Measurements from ENCODE around the gene ARHGEF37. TPM values are rescaled to one million over a fixed set of nuclear protein-coding genes. Genes with fewer than 3 reads are reported as not detected.

The ARHGEF37 gene
- total and polyA plus RNA-seq, 2 of the 8 experiments (the other 6 are each of a cell fraction or from before 2014, with no cell fraction given), result 0.21 to 0.48 TPM

DNA sequence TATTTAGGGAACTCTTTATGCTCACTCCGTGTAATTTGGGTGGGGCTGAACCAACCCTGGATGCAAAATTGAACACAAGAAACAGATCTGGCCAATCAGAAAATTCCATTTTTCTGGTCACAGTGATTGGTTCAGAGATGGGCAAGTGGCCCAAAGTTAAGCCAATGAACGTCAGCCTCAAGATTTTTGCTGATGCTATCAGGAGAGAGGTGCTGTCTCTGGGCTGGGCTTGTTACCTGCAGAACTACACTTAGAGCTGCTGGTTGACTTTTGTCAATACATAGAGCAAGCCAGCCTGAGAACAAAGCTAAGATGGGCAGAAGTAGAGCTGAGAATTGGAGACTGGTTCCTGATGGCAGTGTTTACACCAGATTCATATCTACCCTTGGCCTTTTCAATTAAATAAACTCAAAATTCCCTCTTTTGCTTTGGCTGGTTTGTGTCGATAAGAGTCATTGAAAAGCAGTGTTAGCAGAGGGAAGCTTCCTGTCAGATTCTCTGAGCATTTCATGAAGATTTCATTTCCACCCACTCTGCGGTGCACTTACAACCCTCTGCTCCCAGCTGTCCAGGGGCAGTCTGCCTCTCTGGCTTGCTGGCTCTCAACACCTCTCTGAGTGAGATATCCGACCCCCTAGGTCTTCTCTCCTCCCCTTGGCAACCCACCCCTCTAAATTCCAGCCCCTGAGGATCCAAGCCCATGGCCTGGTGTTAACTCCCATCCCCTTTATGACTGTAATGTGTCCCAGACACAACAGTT, 84.3 kb downstream of the ARHGEF37 start (continued):
- TF ChIP-seq, protein P1, sequence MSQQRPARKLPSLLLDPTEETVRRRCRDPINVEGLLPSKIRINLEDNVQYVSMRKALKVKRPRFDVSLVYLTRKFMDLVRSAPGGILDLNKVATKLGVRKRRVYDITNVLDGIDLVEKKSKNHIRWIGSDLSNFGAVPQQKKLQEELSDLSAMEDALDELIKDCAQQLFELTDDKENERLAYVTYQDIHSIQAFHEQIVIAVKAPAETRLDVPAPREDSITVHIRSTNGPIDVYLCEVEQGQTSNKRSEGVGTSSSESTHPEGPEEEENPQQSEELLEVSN (IDR thresholded peaks at IDR 0.05), result no peak
- TF ChIP-seq CBX5 (IDR thresholded peaks at IDR 0.05; ENCODE audit: low read depth, low read length), result no peak
- TF ChIP-seq POU5F1 (IDR thresholded peaks at IDR 0.05; ENCODE audit: low read depth, low read length), result no peak
- no peak for TF ChIP-seq CREB1 (IDR thresholded peaks at IDR 0.05)
- no peak for TF ChIP-seq SIX5 (IDR thresholded peaks at IDR 0.05; ENCODE audit: low read depth, low read length)
- TF ChIP-seq EP300 (IDR thresholded peaks at IDR 0.05; ENCODE audit: borderline replicate concordance in 1 of 2, low read depth in 2 of 2, low read length in 2 of 2), result no peak
- TF ChIP-seq CBX8 (IDR thresholded peaks at IDR 0.05; ENCODE audit: borderline replicate concordance, low read depth, low read length), result no peak
- no peak for TF ChIP-seq SP2 (IDR thresholded peaks at IDR 0.05; ENCODE audit: low read length)
